ENCODE data around the gene ZBBX. TPM values are rescaled to one million over a fixed set of nuclear protein-coding genes. Genes with fewer than 3 reads are reported as not detected.

ZBBX gene
- total RNA-seq, 1 donor from 2014 or later: not detected

DNA sequence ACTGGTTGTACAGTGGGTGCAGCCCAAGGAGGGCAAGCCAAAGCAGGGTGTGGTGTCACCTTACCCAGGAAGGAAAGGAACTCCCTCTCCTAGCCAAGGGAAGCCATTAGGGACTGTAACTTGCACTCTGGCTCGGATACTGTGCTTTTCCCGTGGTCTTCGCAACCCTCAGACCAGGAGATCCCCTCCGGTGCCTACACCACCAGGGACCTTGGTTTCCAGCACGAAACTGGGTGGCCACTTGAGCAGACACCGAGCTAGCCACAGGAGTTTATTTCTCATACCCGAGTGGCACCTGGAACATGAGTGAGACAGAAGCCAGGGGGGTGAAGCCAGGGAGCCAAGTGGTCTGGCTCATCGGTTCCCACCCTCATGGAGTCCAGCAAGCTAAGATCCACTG lies 90.7 kb downstream of the ZBBX start:
- no peak for DNase-seq (ENCODE audit: low spot score)
- no peaks in the 10 kb centered on the region for H3K4me1 Mint-ChIP-seq (ENCODE audit: low read depth)
- H3K9me3 Mint-ChIP-seq: no peaks in the 10 kb centered on the region
- no peak overlapping the region for H3K4me3 Mint-ChIP-seq
- no peaks in the 10 kb centered on the region for H3K27me3 Mint-ChIP-seq (ENCODE audit: insufficient read depth)
- no peak overlapping the region for H3K27ac Mint-ChIP-seq
- H3K36me3 Mint-ChIP-seq (ENCODE audit: low read depth): no peaks in the 10 kb centered on the region
- intact Hi-C loops (cut with micrococcal nuclease): no loop called here

DNA sequence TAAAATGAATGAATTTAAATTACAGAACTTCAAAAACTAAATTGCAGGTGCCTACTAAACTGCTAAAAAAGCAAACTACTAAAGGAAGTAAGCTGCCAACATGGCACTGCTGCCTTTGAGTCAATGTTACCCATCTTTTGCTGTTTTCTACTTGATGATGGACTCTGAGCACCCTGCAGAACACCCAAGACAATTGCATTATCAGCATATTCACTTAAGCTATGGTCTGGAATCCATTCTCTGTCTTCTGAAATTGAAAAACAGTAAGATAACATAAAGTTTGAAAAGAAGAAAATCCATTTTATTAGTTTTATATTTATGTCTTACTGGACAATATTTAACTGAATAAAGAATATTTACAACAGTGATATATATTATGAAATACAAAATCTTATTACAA lies 91.4 kb downstream of the ZBBX start:
- H3K27ac Mint-ChIP-seq: no peak overlapping the region

DNA sequence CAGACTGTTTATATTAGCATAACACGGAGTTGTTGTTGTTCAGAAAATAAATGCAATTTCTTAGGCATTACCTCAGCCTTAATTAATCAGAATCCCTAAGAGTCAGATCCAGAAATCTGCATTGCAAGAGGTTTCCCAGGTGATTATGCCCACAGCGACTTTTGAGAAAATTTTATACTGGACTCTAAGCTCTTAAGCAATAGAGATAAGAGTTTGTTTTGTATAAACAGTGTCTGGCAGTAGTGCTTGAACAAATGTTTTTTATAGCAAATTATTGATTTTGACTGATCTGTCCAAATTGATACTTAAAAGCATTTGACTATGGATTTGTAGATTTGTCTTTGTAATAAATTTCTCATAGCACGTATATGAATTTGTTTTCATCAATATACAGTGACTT lies 92.8 kb downstream of the ZBBX start:
- no peak for DNase-seq (ENCODE audit: low spot score)
- Mint-ChIP-seq H3K27ac (no peak overlapping the region), H3K4me3 (no peak overlapping the region), H3K36me3 (ENCODE audit: low read depth) (no peaks in the 10 kb centered on the region), H3K4me1 (ENCODE audit: low read depth) (no peaks in the 10 kb centered on the region), H3K9me3 (no peaks in the 10 kb centered on the region), H3K27me3 (ENCODE audit: insufficient read depth) (no peaks in the 10 kb centered on the region)
- intact Hi-C loops (cut with micrococcal nuclease): no loop called here

More for the DNA sequence above, 91.4 kb downstream of the ZBBX start:
- intact Hi-C loops (cut with micrococcal nuclease): no loop called here
- no peak for DNase-seq (ENCODE audit: low spot score)
- H3K36me3 Mint-ChIP-seq (ENCODE audit: low read depth): no peaks in the 10 kb centered on the region
- H3K27me3 Mint-ChIP-seq (ENCODE audit: insufficient read depth): no peaks in the 10 kb centered on the region
- H3K9me3 Mint-ChIP-seq: no peaks in the 10 kb centered on the region
- no peak overlapping the region for H3K4me3 Mint-ChIP-seq
- H3K4me1 Mint-ChIP-seq (ENCODE audit: low read depth): no peaks in the 10 kb centered on the region

DNA sequence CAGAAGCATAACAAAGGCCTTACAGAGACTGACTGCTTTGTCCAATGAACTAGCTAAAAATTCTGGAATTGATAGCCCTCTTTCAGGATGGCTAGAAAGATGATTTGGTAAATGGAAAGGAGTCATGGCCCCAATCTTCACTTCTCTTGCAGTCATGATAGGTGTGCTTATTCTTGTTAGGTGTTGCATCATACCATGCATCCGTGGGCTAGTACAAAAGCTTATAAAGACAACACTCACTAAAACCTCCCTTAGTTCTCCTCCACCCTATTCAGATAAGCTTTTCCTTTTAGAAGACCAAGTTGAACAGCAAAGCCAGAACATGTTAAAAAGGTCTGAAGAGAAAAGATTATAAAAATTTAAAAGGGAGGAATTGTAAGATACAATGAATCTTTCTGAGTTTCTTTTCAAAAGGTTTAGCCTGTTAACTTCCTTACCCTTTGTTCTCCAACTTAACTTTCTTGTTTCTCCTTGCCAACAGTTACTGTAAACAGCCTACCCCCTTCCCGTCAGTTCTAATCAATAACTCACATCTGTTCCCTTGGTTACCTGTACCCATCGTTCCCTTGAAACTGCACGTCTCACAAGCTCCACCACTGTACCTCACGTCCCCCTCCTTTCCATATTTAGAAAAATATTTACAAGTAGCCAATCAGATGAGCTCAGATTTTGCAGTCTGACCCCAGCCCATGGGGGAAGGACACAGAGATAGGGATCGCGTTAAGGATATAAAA lies 105.8 kb downstream of the ZBBX start:
- no peaks in the 10 kb centered on the region for H3K4me1 Mint-ChIP-seq (ENCODE audit: low read depth)
- H3K36me3 Mint-ChIP-seq (ENCODE audit: low read depth): no peaks in the 10 kb centered on the region
- no peaks in the 10 kb centered on the region for H3K27me3 Mint-ChIP-seq (ENCODE audit: insufficient read depth)
- intact Hi-C loops (cut with micrococcal nuclease): no loop called here
- peaks cover 13% of the 10 kb centered on the region for H3K9me3 Mint-ChIP-seq
- DNase-seq (ENCODE audit: low spot score): no peak
- no peak overlapping the region for H3K4me3 Mint-ChIP-seq
- no peak overlapping the region for H3K27ac Mint-ChIP-seq

DNA sequence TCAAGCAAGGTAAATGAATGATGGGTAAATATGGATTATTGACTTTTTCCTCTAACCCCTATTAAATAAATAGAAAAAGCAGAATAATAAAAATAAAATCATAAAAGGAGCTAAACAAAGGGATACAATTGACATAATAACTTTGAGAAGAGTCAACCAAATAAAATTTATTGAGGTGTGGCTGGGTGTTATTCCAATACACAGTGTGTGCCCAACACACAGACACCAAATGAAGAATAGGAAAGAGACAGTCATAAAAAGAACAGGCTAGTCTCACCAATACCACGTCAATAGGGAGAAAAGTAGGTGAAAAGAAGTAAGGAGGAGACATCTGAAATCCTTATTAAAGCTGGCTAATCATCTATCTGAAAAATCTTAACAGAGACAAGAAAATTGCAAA lies 127.1 kb downstream of the ZBBX start:
- Mint-ChIP-seq H3K27me3 (ENCODE audit: insufficient read depth) (no peaks in the 10 kb centered on the region), H3K4me3 (no peak overlapping the region), H3K27ac (no peak overlapping the region), H3K4me1 (ENCODE audit: low read depth) (no peaks in the 10 kb centered on the region), H3K9me3 (no peaks in the 10 kb centered on the region), H3K36me3 (ENCODE audit: low read depth) (no peaks in the 10 kb centered on the region)
- no peak for DNase-seq (ENCODE audit: low spot score)
- intact Hi-C loops (cut with micrococcal nuclease): no loop called here

DNA sequence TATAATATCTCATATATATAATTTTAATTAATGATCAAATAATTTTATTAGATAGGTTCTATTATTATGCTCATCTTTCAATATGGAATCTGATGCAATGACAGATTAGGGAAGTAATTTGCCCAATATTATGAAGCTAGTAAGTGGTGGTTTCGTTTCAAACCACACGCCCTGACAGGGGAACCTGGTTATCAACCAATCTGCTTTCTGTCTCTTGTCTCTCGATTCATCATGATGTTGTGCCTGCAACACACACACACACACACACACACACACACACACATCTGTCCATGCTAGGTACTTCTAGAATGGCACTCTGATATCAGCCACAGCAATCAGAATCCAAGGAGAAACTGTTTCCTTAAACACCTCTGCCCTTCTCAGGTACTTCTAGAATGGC lies 128.4 kb downstream of the ZBBX start:
- intact Hi-C loops (cut with micrococcal nuclease): no loop called here
- DNase-seq (ENCODE audit: low spot score): no peak
- Mint-ChIP-seq H3K36me3 (ENCODE audit: low read depth) (no peaks in the 10 kb centered on the region), H3K9me3 (no peaks in the 10 kb centered on the region), H3K4me3 (no peak overlapping the region), H3K27ac (no peak overlapping the region), H3K27me3 (ENCODE audit: insufficient read depth) (no peaks in the 10 kb centered on the region), H3K4me1 (ENCODE audit: low read depth) (no peaks in the 10 kb centered on the region)

DNA sequence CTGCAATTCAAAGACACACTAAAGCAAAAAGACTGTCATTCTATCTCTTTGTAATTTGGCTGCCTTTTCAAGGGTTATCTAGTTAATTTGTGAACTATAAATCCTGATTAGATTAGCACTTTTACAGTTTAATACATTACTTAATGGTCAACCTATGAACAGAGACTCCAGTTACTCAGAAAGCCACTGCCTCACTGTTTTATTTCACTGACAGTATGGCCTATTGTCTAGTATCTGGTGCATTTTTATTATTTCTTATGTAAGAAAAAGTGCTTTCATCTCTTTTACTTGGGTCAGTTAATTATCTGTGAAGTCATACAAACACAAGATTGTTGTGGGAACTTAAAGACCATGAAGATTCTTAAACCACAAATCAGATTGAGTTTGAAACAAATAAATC lies 133.8 kb downstream of the ZBBX start:
- Mint-ChIP-seq H3K27me3 (ENCODE audit: insufficient read depth) (no peaks in the 10 kb centered on the region), H3K9me3 (no peaks in the 10 kb centered on the region), H3K36me3 (ENCODE audit: low read depth) (no peaks in the 10 kb centered on the region), H3K4me3 (no peak overlapping the region), H3K4me1 (ENCODE audit: low read depth) (no peaks in the 10 kb centered on the region), H3K27ac (no peak overlapping the region)
- intact Hi-C loops (cut with micrococcal nuclease): no loop called here
- DNase-seq (ENCODE audit: low spot score): no peak

DNA sequence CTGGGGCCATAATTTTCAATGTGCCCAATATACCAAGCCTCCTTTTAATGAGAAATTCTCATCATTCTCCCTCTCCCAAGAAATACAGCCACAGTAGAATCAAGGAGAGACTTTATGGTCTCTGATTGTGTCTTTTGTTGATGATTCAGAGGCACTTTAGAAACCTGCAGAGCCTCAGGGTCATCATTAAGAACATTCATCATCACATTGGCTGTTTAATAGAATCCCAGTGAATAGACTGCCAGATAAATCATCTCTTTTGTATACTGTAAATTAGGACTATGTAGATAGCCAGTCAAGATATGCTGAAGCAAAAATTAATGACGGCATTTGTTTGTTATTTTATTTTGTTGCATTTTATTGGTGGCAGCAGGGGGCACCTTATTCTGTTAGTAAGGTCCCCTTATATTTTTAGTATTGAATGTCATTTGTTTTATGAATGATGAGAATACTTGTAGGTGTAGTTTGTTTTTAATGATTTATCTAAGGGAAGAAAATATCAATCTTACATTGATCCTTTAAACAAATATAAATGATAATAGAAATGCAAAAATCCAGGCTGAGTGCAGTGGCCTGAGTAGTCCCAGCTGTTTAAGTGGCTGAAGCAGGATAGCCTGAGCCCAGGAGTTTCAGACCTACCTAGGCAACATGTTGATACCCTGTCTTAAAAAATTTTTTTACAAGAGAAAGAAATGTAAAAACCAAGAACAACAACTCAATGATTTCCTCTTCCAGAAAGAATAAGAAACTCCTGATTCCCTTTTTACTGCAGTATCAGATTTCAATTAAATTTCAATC lies 138.8 kb downstream of the ZBBX start:
- H3K4me3 Mint-ChIP-seq: no peak overlapping the region
- no peaks in the 10 kb centered on the region for H3K36me3 Mint-ChIP-seq (ENCODE audit: low read depth)
- H3K27me3 Mint-ChIP-seq (ENCODE audit: insufficient read depth): no peaks in the 10 kb centered on the region
- no peaks in the 10 kb centered on the region for H3K4me1 Mint-ChIP-seq (ENCODE audit: low read depth)
- intact Hi-C loops (cut with micrococcal nuclease): no loop called here
- H3K27ac Mint-ChIP-seq: no peak overlapping the region
- H3K9me3 Mint-ChIP-seq: no peaks in the 10 kb centered on the region
- no peak for DNase-seq (ENCODE audit: low spot score)

DNA sequence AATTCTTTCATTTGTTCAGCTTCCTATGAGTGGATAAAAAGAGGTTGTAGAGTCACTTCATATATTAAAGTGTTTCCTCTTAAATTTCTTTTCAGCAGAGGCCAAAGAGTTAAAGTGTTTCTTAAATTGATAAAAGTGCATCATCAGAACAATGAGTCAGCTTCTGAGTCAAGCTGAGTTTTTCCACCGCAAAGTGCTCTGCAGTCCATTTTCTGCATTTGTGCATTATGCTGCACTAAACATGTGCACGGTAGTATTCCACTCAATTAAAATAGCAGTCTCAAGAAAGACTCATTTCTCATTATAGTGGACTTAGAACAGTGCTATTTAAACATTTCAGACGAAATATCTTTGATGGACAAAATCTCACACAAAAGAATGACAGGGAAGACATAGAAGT lies 152.0 kb downstream of the ZBBX start:
- DNase-seq (ENCODE audit: low spot score): no peak
- Mint-ChIP-seq H3K27ac (no peak overlapping the region), H3K9me3 (peaks cover 3% of the 10 kb centered on the region), H3K4me3 (no peak overlapping the region), H3K4me1 (ENCODE audit: low read depth) (no peaks in the 10 kb centered on the region), H3K36me3 (ENCODE audit: low read depth) (no peaks in the 10 kb centered on the region), H3K27me3 (ENCODE audit: insufficient read depth) (no peaks in the 10 kb centered on the region)
- intact Hi-C loops (cut with micrococcal nuclease): no loop called here

DNA sequence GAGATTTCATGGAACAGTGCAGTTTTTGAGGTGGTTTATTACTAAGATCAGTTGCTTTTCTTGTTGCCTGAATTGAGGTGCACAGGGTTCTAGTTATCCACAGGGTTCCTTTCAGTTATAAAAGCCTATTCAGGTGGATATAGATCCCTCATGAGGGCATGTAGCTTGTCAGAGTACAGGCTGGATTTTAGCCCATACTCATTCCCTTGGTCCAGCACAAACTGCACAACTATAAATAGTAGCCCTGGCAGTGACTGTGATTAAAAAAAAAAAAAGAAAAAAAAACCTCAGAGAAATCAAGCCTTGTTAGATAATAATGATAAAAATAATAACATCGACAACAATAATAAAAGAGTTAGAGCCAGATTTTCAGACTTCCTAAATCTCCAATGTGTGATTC lies 154.3 kb downstream of the ZBBX start:
- H3K9me3 Mint-ChIP-seq: peaks cover 3% of the 10 kb centered on the region
- intact Hi-C loops (cut with micrococcal nuclease): no loop called here
- no peak for DNase-seq (ENCODE audit: low spot score)
- H3K4me1 Mint-ChIP-seq (ENCODE audit: low read depth): no peaks in the 10 kb centered on the region
- no peak overlapping the region for H3K27ac Mint-ChIP-seq
- H3K4me3 Mint-ChIP-seq: no peak overlapping the region
- no peaks in the 10 kb centered on the region for H3K36me3 Mint-ChIP-seq (ENCODE audit: low read depth)
- no peaks in the 10 kb centered on the region for H3K27me3 Mint-ChIP-seq (ENCODE audit: insufficient read depth)

DNA sequence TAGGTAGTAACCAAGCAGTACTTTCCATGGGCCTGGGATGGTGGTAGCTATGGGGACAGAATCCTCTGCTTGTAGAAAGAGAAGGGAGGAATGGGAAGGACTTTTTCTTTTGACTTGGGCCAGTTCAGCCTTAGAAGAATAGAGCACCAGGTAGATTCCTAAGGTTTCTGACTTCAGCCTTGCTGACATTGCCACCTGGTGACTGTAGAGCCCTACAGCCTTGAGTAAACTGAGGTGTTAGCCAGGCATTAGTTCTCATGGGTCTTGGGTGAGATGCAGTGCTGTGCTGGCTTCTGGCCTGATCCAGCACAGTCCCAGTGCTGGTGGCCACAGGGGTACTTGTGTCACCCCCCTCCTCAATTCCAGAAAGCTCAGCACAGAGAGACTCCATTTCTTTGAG lies 171.1 kb downstream of the ZBBX start:
- H3K27me3 Mint-ChIP-seq (ENCODE audit: insufficient read depth): no peaks in the 10 kb centered on the region
- H3K27ac Mint-ChIP-seq: no peak overlapping the region
- no peaks in the 10 kb centered on the region for H3K36me3 Mint-ChIP-seq (ENCODE audit: low read depth)
- DNase-seq (ENCODE audit: low spot score): no peak
- H3K4me3 Mint-ChIP-seq: no peak overlapping the region
- intact Hi-C loops (cut with micrococcal nuclease): no loop called here
- H3K4me1 Mint-ChIP-seq (ENCODE audit: low read depth): no peaks in the 10 kb centered on the region
- H3K9me3 Mint-ChIP-seq: peaks cover 7% of the 10 kb centered on the region

DNA sequence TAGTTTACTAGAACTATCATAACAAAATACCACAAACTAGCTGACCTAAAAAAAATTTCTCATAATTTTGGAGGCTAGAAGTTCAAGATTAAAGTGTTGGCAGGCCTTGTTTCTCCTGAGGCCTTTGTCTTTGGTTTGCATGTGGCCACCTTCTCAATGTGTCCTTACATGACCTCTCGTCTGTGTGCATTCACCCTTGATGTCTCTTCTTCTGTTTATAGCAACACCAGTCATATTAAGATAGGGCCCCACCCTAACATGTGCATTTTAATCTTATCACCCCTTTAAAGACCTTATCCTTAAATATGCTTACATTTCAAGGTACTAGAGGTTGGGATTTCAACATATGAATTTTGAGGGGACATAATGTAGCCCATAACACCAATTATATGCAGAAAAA lies 177.0 kb downstream of the ZBBX start:
- Mint-ChIP-seq H3K27me3 (ENCODE audit: insufficient read depth) (no peaks in the 10 kb centered on the region), H3K4me1 (ENCODE audit: low read depth) (no peaks in the 10 kb centered on the region), H3K9me3 (no peaks in the 10 kb centered on the region), H3K4me3 (no peak overlapping the region), H3K36me3 (ENCODE audit: low read depth) (no peaks in the 10 kb centered on the region), H3K27ac (no peak overlapping the region)
- no peak for DNase-seq (ENCODE audit: low spot score)
- intact Hi-C loops (cut with micrococcal nuclease): no loop called here

DNA sequence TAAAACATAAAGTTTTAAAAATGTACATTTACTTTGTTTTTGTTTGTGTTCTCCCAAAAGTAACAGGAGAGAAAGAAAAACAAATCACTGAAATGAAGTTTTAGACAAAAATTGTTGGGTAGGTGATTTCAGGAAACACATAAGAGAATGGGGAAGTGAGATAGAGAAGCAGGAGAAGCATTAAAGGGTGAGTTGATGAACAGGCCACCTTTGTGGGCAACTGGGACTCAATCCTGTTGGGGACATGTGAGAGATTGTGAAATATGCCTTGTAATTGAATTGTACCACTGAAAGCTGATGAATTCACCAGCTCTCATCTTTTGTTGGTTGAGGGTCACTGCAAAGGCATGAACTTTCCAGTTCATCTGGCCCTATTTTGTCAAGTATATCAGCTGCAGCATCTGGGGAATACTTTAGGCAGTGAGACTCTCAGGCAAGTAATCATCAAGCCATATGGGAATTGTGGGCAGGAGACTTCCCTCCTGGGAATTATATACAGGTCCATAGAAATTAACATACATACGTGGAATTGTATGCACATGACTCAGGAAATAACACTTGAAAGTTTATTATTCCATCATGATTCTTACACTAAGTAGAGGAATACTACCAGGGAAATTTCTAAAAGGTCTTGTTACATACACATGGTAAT lies 181.0 kb downstream of the ZBBX start:
- no peaks in the 10 kb centered on the region for H3K27me3 Mint-ChIP-seq (ENCODE audit: insufficient read depth)
- DNase-seq (ENCODE audit: low spot score): no peak
- intact Hi-C loops (cut with micrococcal nuclease): no loop called here
- no peaks in the 10 kb centered on the region for H3K4me1 Mint-ChIP-seq (ENCODE audit: low read depth)
- no peak overlapping the region for H3K4me3 Mint-ChIP-seq
- H3K27ac Mint-ChIP-seq: no peak overlapping the region
- H3K9me3 Mint-ChIP-seq: no peaks in the 10 kb centered on the region
- no peaks in the 10 kb centered on the region for H3K36me3 Mint-ChIP-seq (ENCODE audit: low read depth)

Data from activated T-helper 1 cell treated with anti-CD3 and anti-CD28 coated beads, Interleukin-12 subunit alpha, Interleukin-12 subunit beta, Interleukin-2, Interleukin-4 antibody, amounts not matched to agents 30 ng/mL and 10 ng/mL and 1 ng/mL, durations not matched to agents 14 hours and 24 hours and 36 hours (primary cell).